ENCODE data around the gene STRN.
"Not testable (repeated sequence)": the region's sequence is repeated elsewhere in the genome, so short reads cannot be mapped to it uniquely, and the experiment has no call there.

Gene STRN

DNA sequence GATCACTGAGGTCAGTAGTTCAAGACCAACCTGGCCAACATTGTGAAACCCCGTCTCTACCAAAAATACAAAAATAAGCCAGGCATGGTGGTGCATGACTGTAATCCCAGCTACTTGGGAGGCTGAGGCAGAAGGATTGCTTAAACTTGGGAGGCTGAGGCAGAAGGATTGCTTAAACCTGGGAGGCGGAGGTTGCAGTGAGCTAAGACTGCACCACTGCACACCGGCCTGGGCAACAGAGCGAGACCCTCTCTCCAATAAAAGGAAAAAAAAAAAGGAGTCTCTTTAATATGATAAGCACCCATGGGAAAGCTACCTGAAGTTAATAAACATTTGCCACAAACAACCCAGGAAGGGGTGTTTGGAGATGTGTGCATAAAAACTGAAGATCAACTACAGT lies 2.6 kb downstream of the STRN start:
- DNase-seq, result no peak

DNA sequence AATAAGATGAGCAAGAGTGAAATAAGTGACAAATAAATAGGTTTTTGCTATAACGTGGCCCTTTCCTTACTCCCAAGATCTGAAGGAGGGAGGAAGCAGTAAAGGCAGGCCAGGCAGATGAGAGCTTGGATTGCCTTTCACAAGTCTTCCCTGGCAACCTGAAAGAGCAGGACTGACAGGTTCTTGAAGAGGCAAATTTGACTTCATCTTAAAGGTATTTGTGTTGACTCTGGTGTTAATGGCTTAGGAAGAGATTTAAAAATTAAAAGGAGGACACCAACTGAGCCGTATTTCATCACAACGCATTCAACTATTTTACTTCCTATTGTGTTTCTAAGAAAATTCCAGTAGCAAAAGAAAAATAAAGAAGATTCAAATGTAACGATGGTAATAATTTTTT lies 3.2 kb downstream of the STRN start:
- DNase-seq, result no peak

DNA sequence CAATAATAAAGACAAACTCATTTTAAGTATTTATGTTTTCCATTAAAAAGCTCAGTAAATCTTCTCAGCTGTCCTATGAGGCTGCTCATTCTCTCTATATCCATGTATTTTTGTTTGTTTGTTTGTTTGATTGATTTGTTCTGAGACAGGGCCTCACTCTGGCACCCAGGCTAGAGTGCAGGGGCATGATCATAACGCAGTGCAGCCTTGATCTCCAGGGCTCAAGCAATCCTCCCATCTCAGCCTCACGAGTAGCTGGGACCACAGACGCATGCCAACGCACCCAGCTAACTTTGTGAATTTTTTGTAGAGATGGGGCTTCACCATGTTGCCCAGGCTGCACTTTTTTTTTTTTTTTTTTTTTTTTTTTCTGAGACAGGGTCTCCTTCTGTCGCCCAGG lies 5.6 kb downstream of the STRN start:
- no peak for DNase-seq

DNA sequence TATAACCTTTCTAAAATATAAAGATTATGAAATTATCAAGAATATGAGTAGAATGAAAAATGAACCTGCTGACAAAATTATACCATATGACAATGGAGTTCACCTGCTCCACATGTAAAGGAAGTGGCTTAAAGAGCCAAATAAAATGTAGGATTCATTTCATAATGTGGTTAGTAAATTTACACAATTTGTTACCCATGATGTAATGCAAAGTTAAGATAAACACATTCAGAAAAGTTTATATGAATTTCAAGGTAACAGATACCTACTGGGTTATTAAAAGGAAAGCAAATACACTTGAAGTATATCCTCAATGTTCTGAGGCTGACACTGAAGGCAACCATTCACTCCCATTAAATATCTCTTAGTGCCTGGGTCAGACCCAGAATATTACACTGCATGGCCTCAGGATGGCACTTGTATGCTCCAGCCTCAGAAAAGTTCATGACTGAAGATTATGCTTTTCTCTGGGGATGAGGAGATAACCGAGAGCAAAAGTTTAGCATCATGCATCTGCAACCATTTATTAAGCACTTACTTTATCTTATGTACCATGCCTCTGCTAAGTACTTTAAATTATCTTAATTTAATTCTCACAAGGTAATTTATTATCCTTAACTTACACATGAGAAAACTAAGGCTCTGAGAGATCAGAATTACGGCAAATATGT lies 6.2 kb downstream of the STRN start:
- no peak for DNase-seq

DNA sequence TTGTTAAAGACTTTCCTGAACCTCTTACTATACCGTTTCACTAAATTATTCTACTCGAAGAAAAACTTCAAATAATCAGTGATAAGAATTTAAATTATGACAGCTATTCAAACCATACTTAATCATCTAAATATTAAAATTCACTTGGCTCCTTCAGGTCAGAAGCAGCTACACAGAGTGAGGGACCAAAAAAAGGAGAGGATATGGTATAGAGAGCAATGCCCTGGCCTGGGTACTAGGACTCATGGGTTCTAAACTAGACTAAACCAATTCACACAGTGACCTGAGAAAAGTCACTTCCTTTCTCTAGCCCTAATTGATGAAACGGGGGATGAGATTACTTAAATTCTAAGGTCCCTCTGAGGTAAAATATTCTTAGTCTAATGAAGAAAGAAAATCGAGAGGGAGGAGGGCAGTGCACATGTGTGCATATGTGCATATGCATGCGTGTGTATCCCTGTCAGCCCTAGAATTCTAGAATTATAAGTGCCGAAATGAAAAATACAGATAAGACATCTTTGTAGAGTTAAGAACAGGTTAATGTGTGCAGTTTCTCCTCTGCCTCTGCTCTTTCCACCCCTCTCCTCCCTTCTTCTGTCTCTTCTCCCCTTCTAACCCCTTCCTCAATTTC lies 11.2 kb downstream of the STRN start:
- DNase-seq, result no peak

DNA sequence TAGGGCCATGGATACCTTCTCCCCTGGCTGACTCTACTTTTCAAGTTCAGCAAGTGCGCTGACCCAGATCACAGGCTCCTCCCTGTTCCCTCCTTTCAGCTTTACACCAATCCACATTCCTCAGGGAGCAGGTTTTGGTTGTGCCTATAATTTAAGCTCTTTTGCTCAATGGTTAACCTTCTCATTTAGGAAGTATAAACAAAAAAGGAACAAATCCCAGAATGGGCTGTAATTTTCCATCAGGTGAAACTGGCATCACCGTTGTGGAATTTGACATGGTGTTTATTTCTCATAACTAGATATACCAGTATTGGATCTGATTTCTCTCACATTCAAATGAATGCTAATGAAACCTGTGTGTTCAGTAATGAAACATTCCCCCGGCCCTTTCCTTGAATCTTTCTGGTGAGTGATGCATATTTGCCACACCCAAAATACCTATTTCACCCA lies 13.6 kb downstream of the STRN start:
- DNase-seq, result no peak

DNA sequence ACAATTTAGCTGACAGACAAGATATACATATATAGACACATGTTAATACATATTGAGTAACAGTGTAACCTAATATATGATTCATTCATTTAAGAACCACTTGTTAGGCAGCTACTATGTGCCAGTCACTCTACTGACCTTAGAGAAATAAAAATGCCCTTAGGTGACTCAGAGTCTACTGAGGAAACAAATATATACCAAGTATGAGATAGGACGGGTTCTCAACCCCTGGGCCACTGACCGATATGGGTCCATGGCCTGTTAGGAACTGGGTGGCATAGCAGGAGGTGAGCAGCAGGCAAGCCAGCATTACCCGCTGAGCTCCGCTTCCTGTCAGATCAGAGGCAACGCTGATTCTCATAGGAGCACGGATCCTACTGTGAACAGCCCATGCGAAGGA lies 14.8 kb downstream of the STRN start:
- DNase-seq, result no peak

DNA sequence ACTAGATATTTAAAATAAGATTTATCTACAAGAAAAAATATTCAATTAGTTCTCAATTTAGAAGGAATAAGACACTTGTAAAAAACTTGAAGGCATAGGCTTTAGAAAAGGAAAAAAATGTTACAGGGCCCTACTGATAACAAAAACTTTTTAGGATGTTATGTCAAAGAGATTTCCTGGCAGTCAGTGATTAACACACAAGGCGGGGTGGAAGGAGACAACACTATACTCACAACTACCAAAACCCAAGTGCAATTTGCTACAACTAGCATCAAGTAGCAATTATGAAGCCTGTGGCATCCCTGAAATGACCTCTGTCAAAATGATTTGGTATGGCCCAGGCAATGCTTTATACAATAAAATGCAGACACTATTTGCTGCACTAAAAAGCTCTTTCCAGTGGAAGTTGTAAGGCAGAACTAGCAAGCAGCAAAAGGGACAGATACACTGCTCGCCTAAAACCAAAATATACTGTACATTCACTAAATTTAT lies 15.3 kb downstream of the STRN start:
- DNase-seq, result no peak

DNA sequence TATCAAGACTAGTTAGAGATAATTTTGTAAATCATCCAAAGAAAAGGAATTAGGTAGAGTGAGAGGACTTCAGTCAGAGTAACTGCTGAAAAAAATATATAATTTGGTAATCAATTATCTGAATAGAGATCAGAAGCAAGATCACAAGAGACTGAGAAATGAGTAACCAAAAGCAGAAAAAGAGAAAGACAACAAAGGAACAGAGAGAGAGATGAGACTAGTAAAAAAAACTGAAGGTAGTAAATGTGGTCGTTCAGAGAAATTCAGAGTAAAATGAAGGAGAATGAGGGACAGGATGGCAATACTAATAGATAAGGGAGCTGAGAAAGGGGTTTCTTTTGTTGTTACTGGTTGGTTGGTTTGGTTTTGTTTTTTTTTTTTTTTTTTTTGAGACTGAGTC lies 16.5 kb downstream of the STRN start:
- no peak for DNase-seq

DNA sequence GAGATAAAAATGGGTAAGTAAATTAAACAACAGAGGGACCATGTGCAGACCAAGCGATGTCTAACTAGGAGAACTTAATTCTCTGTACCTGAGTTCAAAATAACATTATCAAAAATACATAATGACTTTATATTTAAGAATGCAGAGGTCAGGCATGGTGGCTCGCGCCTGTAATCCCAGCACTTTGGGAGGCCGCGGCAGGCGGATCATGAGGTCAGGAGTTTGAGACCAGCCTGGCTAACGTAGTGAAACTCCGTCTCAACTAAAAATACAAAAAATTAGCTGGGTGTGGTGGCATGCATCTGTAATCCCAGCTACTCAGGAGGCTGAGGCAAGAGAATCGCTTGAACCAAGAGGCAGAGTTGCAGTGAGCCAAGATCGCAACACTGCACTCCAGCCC lies 21.1 kb downstream of the STRN start:
- not testable (repeated sequence) for DNase-seq

DNA sequence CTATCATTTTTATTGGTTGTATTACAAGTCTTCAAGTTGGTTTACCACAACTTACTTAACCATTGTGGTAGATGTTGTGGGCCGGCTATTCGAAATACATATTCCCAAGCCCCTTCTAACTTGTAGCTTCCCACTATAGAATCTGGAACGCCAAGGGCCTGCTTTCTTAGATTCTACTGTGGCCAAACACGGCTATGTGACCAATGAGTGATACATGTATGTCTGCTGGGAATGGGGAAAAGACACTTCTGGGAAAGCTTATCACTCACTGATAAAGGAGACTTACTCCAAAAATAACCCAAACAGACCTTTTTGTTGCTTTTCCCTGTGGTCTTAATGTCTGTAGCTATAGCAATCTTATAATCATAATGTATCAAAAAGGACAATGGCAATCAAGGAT lies 24.5 kb downstream of the STRN start:
- no peak for DNase-seq

DNA sequence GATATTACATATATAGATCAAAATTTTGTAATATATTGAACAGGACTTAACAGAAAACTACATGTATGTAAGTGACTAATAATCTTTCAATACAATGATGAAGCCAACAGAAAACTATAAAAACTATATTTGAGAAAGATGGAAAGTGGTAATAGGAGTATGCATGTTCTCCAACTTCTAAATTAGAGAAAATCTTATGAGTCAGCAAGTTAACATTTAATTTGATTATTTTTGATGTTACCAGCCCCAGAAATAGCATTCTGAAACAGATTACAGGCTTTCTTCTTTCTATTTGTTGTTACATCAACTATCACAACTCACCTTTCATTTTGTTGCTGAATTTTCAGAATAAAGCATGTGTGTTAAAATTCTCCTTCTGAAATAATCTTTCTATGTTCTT lies 29.8 kb downstream of the STRN start:
- DNase-seq, result not testable (repeated sequence)

DNA sequence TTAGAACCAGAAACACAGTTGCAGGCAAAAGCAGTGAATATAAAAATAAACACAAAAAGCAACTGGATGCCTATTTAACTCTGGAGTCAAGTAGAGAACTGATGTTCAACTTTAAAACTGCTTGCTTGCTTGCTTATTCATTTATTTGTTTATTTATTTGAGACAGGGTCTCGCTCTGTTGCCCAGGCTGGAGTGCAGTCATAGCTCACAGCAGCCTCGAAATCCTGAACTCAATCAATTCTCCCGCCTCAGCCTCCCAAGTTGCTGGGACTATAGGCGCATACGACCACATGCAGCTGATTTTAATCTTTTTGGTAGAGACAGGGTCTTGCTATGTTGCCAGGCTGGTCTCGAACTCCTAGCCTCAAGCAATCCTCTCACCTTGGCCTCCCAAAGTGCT lies 34.6 kb downstream of the STRN start:
- not testable (repeated sequence) for DNase-seq

DNA sequence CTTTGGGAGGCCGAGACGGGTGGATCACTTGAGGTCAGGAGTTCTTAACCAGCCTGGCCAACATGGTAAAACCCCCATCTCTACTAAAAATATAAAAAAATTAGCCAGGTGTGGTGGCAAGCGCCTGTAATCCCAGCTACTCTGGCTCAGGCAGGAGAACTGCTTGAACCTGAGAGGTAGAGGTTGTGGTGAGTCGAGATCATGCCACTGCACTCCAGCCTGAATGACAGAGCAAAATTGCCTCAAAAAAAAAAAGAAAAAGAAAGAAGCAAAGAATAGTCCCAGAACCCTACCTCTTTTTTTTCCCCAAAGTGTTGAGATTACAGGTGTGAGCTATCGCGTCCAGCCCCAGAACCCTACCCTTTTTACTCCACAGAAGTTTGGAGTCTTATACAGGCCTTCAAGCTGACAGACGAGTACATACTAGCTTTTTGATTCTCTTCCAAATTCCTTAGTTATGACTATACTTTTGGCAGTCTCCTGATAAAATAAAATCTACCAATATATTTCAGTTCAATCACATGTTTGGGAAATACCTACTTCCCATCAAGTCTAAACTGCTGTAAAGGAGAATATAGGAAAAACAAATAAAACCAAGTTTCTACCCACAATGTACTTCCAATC lies 35.4 kb downstream of the STRN start:
- DNase-seq, result not testable (repeated sequence)

DNA sequence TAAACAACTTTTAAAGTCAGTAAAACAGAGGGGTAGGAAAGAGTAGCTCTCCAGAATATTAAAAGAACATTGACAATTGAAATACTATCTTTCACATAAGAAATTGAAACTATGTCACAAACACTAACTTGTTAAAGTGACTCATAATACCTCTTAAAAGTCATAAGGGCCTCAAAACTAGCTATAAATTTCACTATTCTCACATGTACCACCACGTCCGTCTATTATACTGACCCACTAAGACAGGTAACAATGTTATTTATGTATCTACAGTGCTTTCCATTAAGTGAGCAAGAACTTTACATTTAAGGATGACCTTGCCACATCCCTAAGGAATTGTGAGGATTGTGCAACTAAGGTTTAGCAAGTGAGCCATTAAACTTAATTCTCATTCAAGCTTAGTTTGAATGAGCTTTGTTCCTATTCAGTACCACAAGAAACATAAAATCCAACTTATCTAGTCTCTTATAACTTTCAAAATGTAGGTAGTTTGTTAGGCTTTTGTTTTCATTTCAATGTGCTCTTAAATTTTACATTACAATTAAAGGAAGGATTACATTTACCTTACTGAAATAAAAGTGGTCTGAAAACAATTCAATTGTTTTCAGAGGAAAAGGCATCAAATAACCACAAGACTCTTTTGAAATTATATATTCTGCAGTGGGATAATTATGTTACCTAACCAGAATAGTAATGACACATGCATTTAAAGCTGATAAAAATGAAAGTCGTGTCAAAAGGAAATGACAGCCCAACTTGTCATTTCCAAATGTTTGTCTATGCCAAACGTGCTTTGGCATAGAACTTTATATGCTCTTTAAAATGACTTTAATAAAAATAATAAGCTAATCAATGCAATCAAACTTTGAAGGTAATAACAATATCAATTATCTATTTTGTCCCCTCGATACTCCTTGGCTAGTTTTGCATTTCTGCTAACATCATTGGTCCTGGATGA lies 39.9 kb downstream of the STRN start:
- DNase-seq, result not testable (repeated sequence)

DNA sequence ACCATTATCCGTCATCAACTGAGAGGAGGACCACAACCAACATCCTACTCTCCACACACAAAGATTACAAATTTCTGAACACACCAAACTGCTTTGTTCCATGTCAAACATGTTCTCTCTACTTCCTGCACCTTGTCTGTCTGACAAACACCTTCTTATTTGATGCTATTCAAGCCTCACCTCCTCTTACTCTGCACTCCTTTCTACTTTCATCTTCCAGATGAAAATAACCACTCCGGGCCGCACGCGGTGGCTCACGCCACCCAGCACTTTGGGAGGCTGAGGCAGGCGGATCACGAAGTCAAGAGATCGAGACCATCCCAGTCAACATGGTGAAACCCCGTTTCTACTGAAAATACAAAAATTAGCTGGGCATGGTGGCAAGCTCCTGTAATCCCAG lies 43.7 kb downstream of the STRN start:
- DNase-seq, result not testable (repeated sequence)

DNA sequence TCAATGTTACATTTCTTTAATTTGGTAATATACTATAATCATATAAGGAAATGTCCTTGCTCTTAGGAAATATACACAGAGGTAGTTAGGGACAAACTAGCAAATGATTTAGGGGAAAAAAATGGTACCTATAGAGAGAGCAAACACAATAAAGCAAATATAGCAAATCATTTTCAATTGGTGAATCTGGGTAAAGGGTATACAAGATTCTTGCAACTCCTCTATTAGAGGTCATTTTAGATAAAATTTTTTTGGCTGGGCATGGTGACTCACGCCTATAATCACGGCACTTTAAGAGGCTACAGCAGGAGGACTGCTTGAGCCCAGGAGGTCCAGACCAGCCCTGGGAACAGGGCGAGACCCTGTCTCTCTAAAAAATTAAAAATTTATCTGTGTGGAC lies 44.4 kb downstream of the STRN start:
- DNase-seq, result no peak

DNA sequence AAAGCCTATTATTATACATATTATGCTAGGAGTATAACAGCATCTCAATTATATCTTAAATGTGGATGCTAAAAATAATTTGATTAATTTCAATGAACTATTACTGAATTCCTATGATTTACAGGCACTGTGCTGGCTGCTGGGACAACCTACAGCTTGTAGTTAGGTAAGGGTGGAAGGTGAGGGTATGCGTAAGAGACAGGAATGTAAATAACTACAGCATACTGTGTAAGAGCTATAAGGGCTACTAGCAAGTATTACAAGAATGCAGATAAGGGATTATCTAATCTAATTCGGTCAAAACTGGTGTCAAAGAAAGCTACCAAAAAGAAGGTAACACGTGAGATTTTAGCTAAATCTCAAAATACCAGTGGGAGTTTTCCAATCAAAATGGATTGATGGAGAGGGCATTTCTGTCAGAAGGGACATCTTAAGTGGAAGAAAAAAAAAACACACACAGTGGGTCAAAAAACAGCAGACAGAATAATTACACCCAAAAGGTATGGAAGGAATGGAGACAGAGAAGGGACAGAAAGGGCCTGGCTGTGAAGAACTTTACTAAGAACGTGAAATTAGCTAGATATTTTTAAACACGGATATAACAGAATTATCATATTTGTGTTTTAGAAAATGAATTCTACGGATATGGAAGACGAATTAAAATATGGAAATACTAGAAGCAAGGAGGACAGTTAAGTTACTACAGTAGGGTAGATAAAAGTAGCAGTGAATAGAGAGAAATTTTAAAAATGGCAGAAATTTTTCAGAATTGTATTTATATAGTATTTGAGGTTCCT lies 47.1 kb downstream of the STRN start:
- DNase-seq, result no peak

DNA sequence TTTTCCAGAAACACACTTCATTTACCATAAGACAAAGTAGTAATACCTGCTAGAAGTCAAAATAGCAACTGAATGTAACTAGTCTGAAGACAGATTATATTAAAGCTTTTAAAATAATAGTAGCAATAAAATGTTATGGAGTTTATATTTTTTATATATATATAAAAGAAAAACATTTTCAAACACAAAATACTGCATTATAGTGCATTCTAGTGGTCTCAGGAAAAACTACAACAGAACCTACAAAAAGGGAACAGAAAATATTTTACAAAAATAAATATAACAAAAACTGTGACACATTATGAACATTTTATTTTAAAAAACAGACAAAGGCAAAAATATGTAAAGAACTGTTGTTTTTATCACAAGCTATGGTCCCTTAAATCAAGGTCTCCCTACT lies 48.0 kb downstream of the STRN start:
- no peak for DNase-seq

DNA sequence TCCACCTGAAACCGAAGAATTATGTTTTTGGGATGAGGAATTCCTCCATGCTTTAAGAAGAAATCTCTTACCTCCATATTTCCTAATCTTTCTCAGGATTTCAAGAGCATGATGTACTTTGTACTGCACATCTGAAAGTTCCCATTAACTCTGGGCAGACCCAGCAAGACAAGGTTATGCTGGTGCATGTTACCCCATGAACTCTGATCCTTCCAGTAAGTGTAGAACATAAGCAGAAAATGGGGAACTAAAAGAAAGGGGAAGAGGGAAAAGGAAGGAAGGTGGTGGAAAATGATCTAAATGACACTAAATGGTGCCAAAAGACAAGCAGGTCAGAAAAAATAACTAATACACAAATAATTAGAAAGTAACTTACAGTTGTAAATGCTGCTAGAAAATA lies 50.7 kb downstream of the STRN start:
- no peak for DNase-seq

DNA sequence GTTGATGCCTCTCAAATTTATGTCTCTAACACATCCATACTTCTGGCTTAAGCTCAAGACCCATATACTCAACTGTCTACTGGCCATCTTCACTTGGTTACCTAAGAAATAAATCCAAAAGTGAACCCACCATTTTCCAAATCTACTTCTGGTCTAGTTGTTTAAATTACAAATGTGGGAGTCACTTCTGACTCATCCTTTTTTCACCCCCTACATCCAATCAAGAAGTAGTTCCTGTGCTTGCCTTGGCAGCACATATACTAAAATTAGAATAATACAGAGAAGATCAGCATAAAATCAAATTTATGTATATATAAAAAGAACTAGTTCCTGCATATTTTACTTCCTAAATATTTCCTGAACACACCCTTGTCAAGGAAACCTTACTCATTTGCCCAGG lies 53.6 kb downstream of the STRN start:
- DNase-seq, result no peak

DNA sequence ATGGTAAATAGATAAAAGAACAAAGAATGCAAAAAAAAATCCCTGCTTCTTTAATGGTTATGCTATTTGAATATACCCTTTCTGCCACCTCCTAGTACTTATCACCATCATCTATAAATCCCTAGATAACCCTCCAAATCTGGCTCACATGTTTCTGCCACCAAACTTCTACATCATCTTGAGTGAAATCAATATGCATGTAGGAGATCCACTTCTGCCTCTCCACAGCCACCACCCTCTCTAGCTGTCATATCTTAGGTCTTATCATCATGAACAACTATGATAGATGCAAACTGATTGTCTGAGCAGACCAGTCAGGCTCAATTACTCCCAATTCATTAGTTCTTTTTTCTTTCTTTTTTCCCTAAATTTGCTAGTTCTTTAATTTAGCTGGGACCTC lies 55.3 kb downstream of the STRN start:
- no peak for DNase-seq

Measured in COR-L47 (cell line).